ENCODE measurements around the gene PRKAR2B.

The PRKAR2B gene

GRCh38 chr7:107179326-107180164 lies 135.0 kb downstream of the PRKAR2B start (continued):
- TF ChIP-seq ZNF8 (CRISPR knock-in tag; IDR thresholded peaks at IDR 0.05) = no peak
- no peak for TF ChIP-seq PPARA (CRISPR knock-in tag; IDR thresholded peaks at IDR 0.05; ENCODE audit: borderline replicate concordance)
- TF ChIP-seq ZFP30 (CRISPR knock-in tag; IDR thresholded peaks at IDR 0.05) = no peak
- TF ChIP-seq ZNF565 (CRISPR knock-in tag; conservative IDR thresholded peaks at IDR 0.05; ENCODE audit: low read depth) = no peak
- TF ChIP-seq ESRRG (CRISPR knock-in tag; IDR thresholded peaks at IDR 0.05) = no peak
- TF ChIP-seq BACH2 (CRISPR knock-in tag; IDR thresholded peaks at IDR 0.05; ENCODE audit: borderline replicate concordance) = no peak
- no peak for TF ChIP-seq GLIS3 (CRISPR knock-in tag; IDR thresholded peaks at IDR 0.05)

GRCh38 chr7:107180378-107180777 lies 135.9 kb downstream of the PRKAR2B start:
- ATAC-seq = peak; percentile 76
- TF ChIP-seq PATZ1 (CRISPR knock-in tag; IDR thresholded peaks at IDR 0.05; ENCODE audit: borderline replicate concordance) (peak; percentile 79), ZC3H10 (CRISPR knock-in tag; IDR thresholded peaks at IDR 0.05) (0 out of 2 replicates have a peak, but pooled peaks have one; percentile 4), CSDC2 (CRISPR knock-in tag; IDR thresholded peaks at IDR 0.05) (no peak), RARB (CRISPR knock-in tag; IDR thresholded peaks at IDR 0.05) (no peak), ZNF565 (CRISPR knock-in tag; conservative IDR thresholded peaks at IDR 0.05; ENCODE audit: low read depth) (no peak), CSRNP3 (CRISPR knock-in tag; IDR thresholded peaks at IDR 0.05) (no peak), ESRRG (CRISPR knock-in tag; IDR thresholded peaks at IDR 0.05) (no peak), BACH2 (CRISPR knock-in tag; IDR thresholded peaks at IDR 0.05; ENCODE audit: borderline replicate concordance) (no peak), ZFP30 (CRISPR knock-in tag; IDR thresholded peaks at IDR 0.05) (no peak), ZNF8 (CRISPR knock-in tag; IDR thresholded peaks at IDR 0.05) (no peak), TCF4 (CRISPR knock-in tag; IDR thresholded peaks at IDR 0.05; ENCODE audit: borderline replicate concordance) (no peak), ZFP3 (CRISPR knock-in tag; IDR thresholded peaks at IDR 0.05) (0 out of 2 replicates have a peak, but pooled peaks have one; percentile 10), PPARA (CRISPR knock-in tag; IDR thresholded peaks at IDR 0.05; ENCODE audit: borderline replicate concordance) (no peak), SNAI2 (CRISPR knock-in tag; IDR thresholded peaks at IDR 0.05) (no peak), ZNF70 (CRISPR knock-in tag; IDR thresholded peaks at IDR 0.05) (no peak), GLIS3 (CRISPR knock-in tag; IDR thresholded peaks at IDR 0.05) (no peak), CREB5 (CRISPR knock-in tag; IDR thresholded peaks at IDR 0.05; ENCODE audit: low read depth) (no peak), ISL1 (CRISPR knock-in tag; IDR thresholded peaks at IDR 0.05) (no peak; the same call in 1 of the 2 replicates)

GRCh38 chr7:107181172-107181571 lies 136.7 kb downstream of the PRKAR2B start:
- ATAC-seq = no peak; the same call in 2 of the 3 replicates
- no peak for TF ChIP-seq ZNF70 (CRISPR knock-in tag; IDR thresholded peaks at IDR 0.05)
- no peak for TF ChIP-seq PPARA (CRISPR knock-in tag; IDR thresholded peaks at IDR 0.05; ENCODE audit: borderline replicate concordance)
- TF ChIP-seq ESRRG (CRISPR knock-in tag; IDR thresholded peaks at IDR 0.05) = no peak
- no peak for TF ChIP-seq BACH2 (CRISPR knock-in tag; IDR thresholded peaks at IDR 0.05; ENCODE audit: borderline replicate concordance)
- TF ChIP-seq CSDC2 (CRISPR knock-in tag; IDR thresholded peaks at IDR 0.05) = no peak
- TF ChIP-seq CSRNP3 (CRISPR knock-in tag; IDR thresholded peaks at IDR 0.05) = no peak
- no peak for TF ChIP-seq ZFP3 (CRISPR knock-in tag; IDR thresholded peaks at IDR 0.05)
- no peak for TF ChIP-seq TOX (CRISPR knock-in tag; IDR thresholded peaks at IDR 0.05; ENCODE audit: borderline replicate concordance)
- TF ChIP-seq SNAI2 (CRISPR knock-in tag; IDR thresholded peaks at IDR 0.05) = no peak
- no peak for TF ChIP-seq CREB5 (CRISPR knock-in tag; IDR thresholded peaks at IDR 0.05; ENCODE audit: low read depth)
- no peak for TF ChIP-seq PATZ1 (CRISPR knock-in tag; IDR thresholded peaks at IDR 0.05; ENCODE audit: borderline replicate concordance)
- no peak for TF ChIP-seq GLIS3 (CRISPR knock-in tag; IDR thresholded peaks at IDR 0.05)
- TF ChIP-seq ZC3H10 (CRISPR knock-in tag; IDR thresholded peaks at IDR 0.05) = no peak
- no peak for TF ChIP-seq ISL1 (CRISPR knock-in tag; IDR thresholded peaks at IDR 0.05)
- no peak for TF ChIP-seq OSR1 (CRISPR knock-in tag; IDR thresholded peaks at IDR 0.05)
- no peak for TF ChIP-seq RARB (CRISPR knock-in tag; IDR thresholded peaks at IDR 0.05)
- TF ChIP-seq TSHZ2 (CRISPR knock-in tag; IDR thresholded peaks at IDR 0.05) = no peak
- TF ChIP-seq ARNTL (CRISPR knock-in tag; IDR thresholded peaks at IDR 0.05; ENCODE audit: borderline replicate concordance, low read depth) = no peak
